H1 (cell line): ENCODE data around the gene ARHGEF7. TPM values are rescaled to one million over a fixed set of nuclear protein-coding genes. Genes with fewer than 3 reads are reported as not detected.

Experiments
- BRCA1 ChIP-seq: IDR thresholded peaks from 2 replicates; pipeline ENCODE4 v1.6.1; 2012; ENCODE audit warnings: low read depth, low read length, improper control_type of control experiment
- HDAC2 ChIP-seq, 2 experiments: fragments of 300-600 bp in 1 of 2; sonication (generic) in 1 of 2; IDR thresholded peaks; 2 replicates each; pipeline ENCODE4 v1.6.1; 2011 to 2012; ENCODE audit warnings: low read depth in 2 of 2, low read length in 2 of 2, mild to moderate bottlenecking in 2 of 2, moderate library complexity in 2 of 2, borderline replicate concordance in 1 of 2, inconsistent platforms in 1 of 2
- TBP ChIP-seq: IDR thresholded peaks from 2 replicates; pipeline ENCODE4 v1.6.1; 2011; ENCODE audit warnings: low read depth, low read length, improper control_type of control experiment
- polyA plus RNA-seq, 7 experiments: library from polyadenylated mRNA; depleted of rRNA in 3 of 7; stranded (reverse) in 5 of 7; unstranded in 2 of 7; fragments of >200 nt in 5 of 7; fragments of 200-250 nt in 2 of 7; gene quantifications; 1 replicate in 5 of 7; 2 replicates in 1 of 7; 4 replicates in 1 of 7; pipeline versions ENCODE4 v1.2.1 to v1.2.3, GENCODE V29; 2011 to 2013; ENCODE audit warnings: missing spikeins in 2 of 7, mixed read lengths in 2 of 7
- total RNA-seq: library from RNA; stranded (reverse); fragmentation: NEBNext Ultra II Directional; extraction: Animal tissue kit (Norgen Biotek cat#: 25700); gene quantifications from 2 replicates; pipeline ENCODE4 v1.2.1, GENCODE V29; 2021
- TF ChIP-seq, protein P1 (sequence below): IDR thresholded peaks from 2 replicates; pipeline ENCODE4 v1.6.1; 2011; ENCODE audit warnings: low read depth, mild to moderate bottlenecking, low read length; ENCODE audit not compliant: insufficient read depth

Gene ARHGEF7
- total and polyA plus RNA-seq, 2 of the 8 experiments (the other 6 are each of a cell fraction or from before 2014, with no cell fraction given) = 26.2 to 56.5 TPM

DNA sequence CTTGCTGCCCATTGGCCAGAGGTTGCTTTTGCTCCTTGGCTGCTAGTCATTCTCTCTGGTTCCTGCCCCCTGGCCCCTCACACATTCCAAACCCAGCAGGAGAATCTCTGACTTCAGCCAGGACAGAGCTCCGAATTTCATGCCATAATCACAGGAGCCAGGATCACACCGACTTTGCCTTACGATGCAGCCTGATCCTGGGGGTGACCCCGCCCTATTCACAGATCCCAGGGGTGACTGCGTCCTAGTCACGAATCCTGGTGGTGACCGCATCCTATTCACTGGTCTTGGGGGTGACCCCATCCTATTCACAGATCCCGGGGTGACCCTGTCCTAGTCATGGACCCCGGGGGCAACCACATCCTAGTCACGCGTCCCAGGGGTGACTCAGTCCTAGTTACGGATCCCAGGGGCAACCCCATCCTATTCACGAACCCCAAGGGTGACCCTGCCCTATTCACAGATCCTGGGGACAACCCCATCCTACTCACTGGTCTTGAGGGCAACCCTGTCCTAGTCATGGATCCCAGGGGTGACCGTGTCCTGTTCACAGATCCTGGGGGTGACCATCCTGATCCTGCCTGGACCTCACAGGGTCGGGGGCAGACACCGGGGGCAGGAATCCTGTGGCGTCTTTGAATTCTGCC lies 198.0 kb downstream of the ARHGEF7 start (continued):
- no peak for TF ChIP-seq HDAC2 (IDR thresholded peaks at IDR 0.05; ENCODE audit: borderline replicate concordance in 1 of 2, low read depth in 2 of 2, low read length in 2 of 2)
- TF ChIP-seq TBP = no peak
- TF ChIP-seq, protein P1, sequence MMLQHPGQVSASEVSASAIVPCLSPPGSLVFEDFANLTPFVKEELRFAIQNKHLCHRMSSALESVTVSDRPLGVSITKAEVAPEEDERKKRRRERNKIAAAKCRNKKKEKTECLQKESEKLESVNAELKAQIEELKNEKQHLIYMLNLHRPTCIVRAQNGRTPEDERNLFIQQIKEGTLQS = no peak
- no peak for TF ChIP-seq BRCA1
